GM20431 (cell line): Measurements from ENCODE around the gene PPP1R13B.

Experiments
- in situ Hi-C: fragments of 300-500 bp; cut with MseI, MboI; formaldehyde crosslinking; loops from one replicate; pipeline ENCODE4 v1.15.0; 2020; ENCODE audit warnings: low sequenced_read_pairs; ENCODE audit not compliant: unreplicated experiment

PPP1R13B gene

GRCh38 chr14:103863245-103863644 is 15.9 kb upstream of the PPP1R13B start:
- in situ Hi-C loops: no loop called here

GRCh38 chr14:103862393-103862782 is 15.0 kb upstream of the PPP1R13B start:
- in situ Hi-C loops: no loop called here

- in situ Hi-C loops: no loop called here
These were observed 14.3 kb upstream of the PPP1R13B start for GRCh38 chr14:103861413-103862392.

GRCh38 chr14:103859416-103860202 is 12.2 kb upstream of the PPP1R13B start:
- in situ Hi-C loops: no loop called here

- in situ Hi-C loops: no loop called here
These were observed 10.8 kb upstream of the PPP1R13B start for GRCh38 chr14:103858063-103858781.

- in situ Hi-C loops: no loop called here
These were observed 9.9 kb upstream of the PPP1R13B start for GRCh38 chr14:103857256-103857655.

GRCh38 chr14:103856607-103857006 is 9.2 kb upstream of the PPP1R13B start:
- in situ Hi-C loops: no loop called here

- in situ Hi-C loops: no loop called here
These were observed 8.7 kb upstream of the PPP1R13B start for GRCh38 chr14:103856105-103856504.

GRCh38 chr14:103855734-103856095 is 8.3 kb upstream of the PPP1R13B start:
- in situ Hi-C loops: no loop called here

- in situ Hi-C loops: no loop called here
These were observed 7.7 kb upstream of the PPP1R13B start for GRCh38 chr14:103854822-103855733.

- in situ Hi-C loops: no loop called here
These were observed 6.8 kb upstream of the PPP1R13B start for GRCh38 chr14:103854017-103854808.

GRCh38 chr14:103849151-103849886 is 1.9 kb upstream of the PPP1R13B start:
- in situ Hi-C loops: no loop called here

- in situ Hi-C loops: no loop called here
These were observed 1.1 kb upstream of the PPP1R13B start for GRCh38 chr14:103848175-103849077.

- in situ Hi-C loops: no loop called here
These were observed 578 bp downstream of the PPP1R13B start for GRCh38 chr14:103846543-103847450.

GRCh38 chr14:103846097-103846496 is 1.3 kb downstream of the PPP1R13B start:
- in situ Hi-C loops: no loop called here

- in situ Hi-C loops: no loop called here
These were observed 2.0 kb downstream of the PPP1R13B start for GRCh38 chr14:103845327-103845726.
